ENCODE measurements around the gene CDH18. TPM values are rescaled to one million over a fixed set of nuclear protein-coding genes. Genes with fewer than 3 reads are reported as not detected.

The CDH18 gene, protein sequence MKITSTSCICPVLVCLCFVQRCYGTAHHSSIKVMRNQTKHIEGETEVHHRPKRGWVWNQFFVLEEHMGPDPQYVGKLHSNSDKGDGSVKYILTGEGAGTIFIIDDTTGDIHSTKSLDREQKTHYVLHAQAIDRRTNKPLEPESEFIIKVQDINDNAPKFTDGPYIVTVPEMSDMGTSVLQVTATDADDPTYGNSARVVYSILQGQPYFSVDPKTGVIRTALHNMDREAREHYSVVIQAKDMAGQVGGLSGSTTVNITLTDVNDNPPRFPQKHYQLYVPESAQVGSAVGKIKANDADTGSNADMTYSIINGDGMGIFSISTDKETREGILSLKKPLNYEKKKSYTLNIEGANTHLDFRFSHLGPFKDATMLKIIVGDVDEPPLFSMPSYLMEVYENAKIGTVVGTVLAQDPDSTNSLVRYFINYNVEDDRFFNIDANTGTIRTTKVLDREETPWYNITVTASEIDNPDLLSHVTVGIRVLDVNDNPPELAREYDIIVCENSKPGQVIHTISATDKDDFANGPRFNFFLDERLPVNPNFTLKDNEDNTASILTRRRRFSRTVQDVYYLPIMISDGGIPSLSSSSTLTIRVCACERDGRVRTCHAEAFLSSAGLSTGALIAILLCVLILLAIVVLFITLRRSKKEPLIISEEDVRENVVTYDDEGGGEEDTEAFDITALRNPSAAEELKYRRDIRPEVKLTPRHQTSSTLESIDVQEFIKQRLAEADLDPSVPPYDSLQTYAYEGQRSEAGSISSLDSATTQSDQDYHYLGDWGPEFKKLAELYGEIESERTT
- total RNA-seq (2012; rRNA removed): 2.4 and 2.8 TPM in 2 replicates

DNA sequence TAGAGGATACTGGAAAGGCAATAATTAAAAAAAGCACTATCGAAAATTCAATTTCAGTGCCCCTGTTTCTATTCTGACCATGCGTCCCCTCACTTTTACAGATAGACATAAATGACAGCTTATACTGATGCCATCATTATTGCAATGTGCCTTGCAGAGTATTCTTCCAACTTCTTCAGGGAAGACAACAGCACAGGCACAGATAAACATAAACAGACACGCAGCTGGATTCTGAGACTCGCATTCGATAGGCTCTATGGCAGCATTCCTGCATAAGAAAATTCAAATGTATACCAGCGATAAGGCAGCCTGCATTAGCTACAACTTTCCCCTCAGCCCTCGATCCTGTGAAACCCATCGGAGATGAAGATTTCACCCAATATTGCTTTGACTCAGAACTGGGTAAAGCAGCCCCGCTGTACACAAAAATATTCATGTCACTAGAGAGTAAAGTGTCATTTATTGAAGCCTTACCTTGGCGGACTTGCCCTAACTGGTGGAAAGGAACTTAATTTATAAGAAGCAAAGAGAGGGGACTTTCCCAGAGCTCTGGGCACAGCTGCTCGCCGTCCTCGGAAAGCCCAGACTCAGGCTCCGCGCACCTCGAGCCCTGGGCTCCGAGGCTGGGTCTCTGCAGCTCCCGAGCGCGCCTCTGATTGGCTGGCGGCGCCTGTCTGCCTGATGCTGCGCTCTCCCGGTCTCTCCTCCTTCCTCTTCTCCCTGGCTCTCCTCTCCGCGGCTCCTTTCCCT lies at the start of gene CDH18:
TSS of gene CDH18 (minus strand) at position 589 of the 750 bp plus-strand sequence. CDS start 149,214 bp downstream, outside the sequence.
- Histone ChIP-seq H3K27me3 (ENCODE audit: control insufficient read depth, insufficient read depth, low read length) (peaks cover 7% of the 10 kb centered on the region), H3K4me1 (ENCODE audit: control insufficient read depth, insufficient read depth, low read length) (no peaks in the 10 kb centered on the region), H3K9ac (ENCODE audit: low read depth, low read length) (peak within 1 kb of the TSS; percentile 39), H3K4me3 (ENCODE audit: low read length) (peak within 1 kb of the TSS; percentile 68), H3K36me3 (ENCODE audit: insufficient read depth, low read length) (no peaks in the 10 kb centered on the region), H3K9me3 (replicated peaks; ENCODE audit: low read length) (no peaks in the 10 kb centered on the region), H3K4me2 (ENCODE audit: low read length) (peak within 1 kb of the TSS; percentile 90)

DNA sequence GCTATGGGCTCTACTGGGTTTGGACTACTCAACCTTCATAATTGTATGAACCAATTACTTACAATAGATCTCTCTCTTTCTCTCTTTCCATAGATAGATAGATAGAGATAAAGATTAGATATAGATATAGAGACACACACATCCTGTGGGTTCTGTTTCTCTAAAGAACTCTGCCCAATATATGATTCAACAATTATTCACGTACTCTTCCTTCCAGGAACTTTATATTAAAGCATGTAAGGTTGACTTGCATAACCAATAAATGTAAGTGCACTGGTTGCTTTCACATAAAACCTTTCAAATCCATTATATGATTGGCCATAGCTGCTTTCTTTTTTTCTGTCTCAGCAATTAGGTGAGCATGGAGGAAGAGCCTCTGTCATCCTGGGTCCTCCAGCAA lies 46.7 kb upstream of the CDH18 start:
- Histone ChIP-seq H3K4me1 (ENCODE audit: control insufficient read depth, insufficient read depth, low read length) (no peaks in the 10 kb centered on the region), H3K36me3 (ENCODE audit: insufficient read depth, low read length) (no peaks in the 10 kb centered on the region), H3K9me3 (replicated peaks; ENCODE audit: low read length) (no peaks in the 10 kb centered on the region), H3K9ac (ENCODE audit: low read depth, low read length) (no peak overlapping the region), H3K27me3 (ENCODE audit: control insufficient read depth, insufficient read depth, low read length) (no peaks in the 10 kb centered on the region), H3K4me2 (ENCODE audit: low read length) (no peak overlapping the region), H3K4me3 (ENCODE audit: low read length) (no peak overlapping the region)

DNA sequence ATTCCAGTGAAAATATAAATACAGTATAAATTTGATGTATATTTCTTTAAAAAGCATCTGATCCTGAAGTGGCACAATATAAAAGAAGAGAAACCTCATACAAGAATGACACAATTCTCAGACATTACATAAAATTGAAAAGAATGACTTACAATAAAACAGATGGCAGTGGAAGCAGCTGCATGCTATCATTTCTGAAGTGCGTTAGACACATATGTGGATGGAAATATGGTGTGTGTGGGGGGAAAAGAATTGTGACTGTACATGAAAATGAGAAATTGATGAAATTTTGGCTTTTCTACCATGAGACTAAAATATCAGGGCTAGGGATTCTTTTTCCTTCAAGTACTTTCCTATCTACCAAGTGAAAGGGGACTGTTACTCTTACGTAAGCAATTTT lies 45.9 kb upstream of the CDH18 start:
- Histone ChIP-seq H3K9me3 (replicated peaks; ENCODE audit: low read length) (no peaks in the 10 kb centered on the region), H3K4me1 (ENCODE audit: control insufficient read depth, insufficient read depth, low read length) (no peaks in the 10 kb centered on the region), H3K4me2 (ENCODE audit: low read length) (no peak overlapping the region), H3K4me3 (ENCODE audit: low read length) (no peak overlapping the region), H3K27me3 (ENCODE audit: control insufficient read depth, insufficient read depth, low read length) (no peaks in the 10 kb centered on the region), H3K9ac (ENCODE audit: low read depth, low read length) (no peak overlapping the region), H3K36me3 (ENCODE audit: insufficient read depth, low read length) (no peaks in the 10 kb centered on the region)

DNA sequence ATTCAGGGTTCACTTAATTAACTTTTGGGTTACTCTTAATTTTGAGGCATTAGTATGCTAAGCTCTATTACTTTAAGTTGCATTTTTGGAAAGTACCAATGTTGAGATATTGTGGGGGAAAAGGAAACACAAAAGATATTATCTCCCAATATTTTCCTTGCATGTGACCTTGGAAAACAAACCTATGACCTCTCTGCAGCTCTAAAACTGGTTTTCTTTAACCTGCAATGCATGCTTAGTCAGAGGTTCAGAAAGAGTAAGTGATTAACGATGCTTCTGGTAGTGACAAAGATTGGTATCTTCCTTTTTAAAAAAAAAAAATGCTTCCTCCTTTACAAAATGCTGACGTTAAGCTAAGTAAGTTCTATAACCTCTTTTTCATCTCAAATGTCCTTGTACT lies 44.9 kb upstream of the CDH18 start:
- no peak overlapping the region for H3K4me3 ChIP-seq (ENCODE audit: low read length)
- no peaks in the 10 kb centered on the region for H3K36me3 ChIP-seq (ENCODE audit: insufficient read depth, low read length)

DNA sequence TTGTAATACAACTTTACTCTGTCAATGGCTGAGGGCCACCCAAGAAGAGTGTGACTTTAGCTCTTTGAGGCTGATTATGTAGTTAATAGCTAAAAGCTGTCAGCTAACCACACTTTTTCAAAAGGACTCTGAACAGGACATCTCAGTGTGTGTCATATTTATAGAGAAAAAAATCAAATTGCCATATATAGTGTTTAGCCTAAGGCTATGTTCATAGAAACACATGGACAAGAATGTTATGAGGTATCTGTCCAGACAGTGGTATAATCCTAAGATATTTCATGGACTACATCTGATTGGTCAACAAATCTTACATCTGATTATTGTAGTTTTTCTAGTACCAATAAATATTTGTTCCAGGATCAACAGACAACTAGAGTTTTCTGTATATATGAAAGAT lies 42.1 kb upstream of the CDH18 start:
- H3K36me3 ChIP-seq (ENCODE audit: insufficient read depth, low read length): no peaks in the 10 kb centered on the region
- no peaks in the 10 kb centered on the region for H3K27me3 ChIP-seq (ENCODE audit: control insufficient read depth, insufficient read depth, low read length)
- H3K9me3 ChIP-seq (replicated peaks; ENCODE audit: low read length): no peaks in the 10 kb centered on the region
- no peaks in the 10 kb centered on the region for H3K4me1 ChIP-seq (ENCODE audit: control insufficient read depth, insufficient read depth, low read length)
- no peak overlapping the region for H3K4me3 ChIP-seq (ENCODE audit: low read length)
- H3K4me2 ChIP-seq (ENCODE audit: low read length): no peak overlapping the region
- H3K9ac ChIP-seq (ENCODE audit: low read depth, low read length): no peak overlapping the region

More for the DNA sequence above, 44.9 kb upstream of the CDH18 start:
- H3K4me1 ChIP-seq (ENCODE audit: control insufficient read depth, insufficient read depth, low read length): no peaks in the 10 kb centered on the region
- no peaks in the 10 kb centered on the region for H3K9me3 ChIP-seq (replicated peaks; ENCODE audit: low read length)
- H3K4me2 ChIP-seq (ENCODE audit: low read length): no peak overlapping the region
- no peak overlapping the region for H3K9ac ChIP-seq (ENCODE audit: low read depth, low read length)
- H3K27me3 ChIP-seq (ENCODE audit: control insufficient read depth, insufficient read depth, low read length): no peaks in the 10 kb centered on the region

DNA sequence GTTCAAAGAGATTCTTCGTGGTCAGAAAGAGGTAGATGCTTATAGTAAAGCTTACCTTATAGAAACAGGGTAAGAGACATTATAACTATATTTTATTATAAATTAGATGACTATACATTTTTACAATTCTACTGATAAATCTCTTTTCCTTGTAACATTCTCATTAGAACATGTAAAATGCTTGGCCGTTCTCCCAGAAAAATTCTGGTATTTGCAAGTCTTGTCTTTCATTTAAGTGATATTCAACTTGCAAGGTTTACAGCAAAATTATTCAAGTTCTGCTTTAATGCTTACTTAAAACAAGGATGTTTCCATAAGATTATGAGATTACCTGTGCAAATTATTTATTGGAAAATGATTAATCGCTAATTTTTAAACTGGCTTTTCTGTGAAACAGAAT lies 41.3 kb upstream of the CDH18 start:
- no peaks in the 10 kb centered on the region for H3K27me3 ChIP-seq (ENCODE audit: control insufficient read depth, insufficient read depth, low read length)
- no peaks in the 10 kb centered on the region for H3K36me3 ChIP-seq (ENCODE audit: insufficient read depth, low read length)
- H3K4me1 ChIP-seq (ENCODE audit: control insufficient read depth, insufficient read depth, low read length): no peaks in the 10 kb centered on the region
- H3K9me3 ChIP-seq (replicated peaks; ENCODE audit: low read length): no peaks in the 10 kb centered on the region
- H3K9ac ChIP-seq (ENCODE audit: low read depth, low read length): no peak overlapping the region
- no peak overlapping the region for H3K4me2 ChIP-seq (ENCODE audit: low read length)
- no peak overlapping the region for H3K4me3 ChIP-seq (ENCODE audit: low read length)

DNA sequence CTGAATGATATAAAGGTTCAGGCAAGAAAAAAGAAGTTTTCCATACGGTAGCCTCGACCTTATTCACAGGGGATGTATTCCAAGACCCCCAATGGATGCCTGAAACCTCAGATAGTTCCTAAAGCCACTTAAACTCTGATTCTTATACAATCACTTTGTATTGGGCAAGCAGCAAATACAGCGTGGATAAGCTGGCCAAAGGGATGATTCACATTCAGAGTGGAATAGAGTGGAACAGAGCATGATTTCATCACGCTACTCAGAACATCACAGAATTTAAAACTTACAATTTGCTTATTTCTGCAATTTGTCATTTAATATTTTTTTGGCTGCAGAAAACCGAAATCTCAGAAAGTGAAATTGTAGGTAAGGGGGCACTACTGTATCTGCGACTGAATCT lies 40.5 kb upstream of the CDH18 start:
- no peak overlapping the region for H3K4me3 ChIP-seq (ENCODE audit: low read length)
- no peaks in the 10 kb centered on the region for H3K27me3 ChIP-seq (ENCODE audit: control insufficient read depth, insufficient read depth, low read length)
- H3K36me3 ChIP-seq (ENCODE audit: insufficient read depth, low read length): no peaks in the 10 kb centered on the region
- no peak overlapping the region for H3K4me2 ChIP-seq (ENCODE audit: low read length)
- no peak overlapping the region for H3K9ac ChIP-seq (ENCODE audit: low read depth, low read length)
- H3K9me3 ChIP-seq (replicated peaks; ENCODE audit: low read length): no peaks in the 10 kb centered on the region
- H3K4me1 ChIP-seq (ENCODE audit: control insufficient read depth, insufficient read depth, low read length): no peaks in the 10 kb centered on the region

DNA sequence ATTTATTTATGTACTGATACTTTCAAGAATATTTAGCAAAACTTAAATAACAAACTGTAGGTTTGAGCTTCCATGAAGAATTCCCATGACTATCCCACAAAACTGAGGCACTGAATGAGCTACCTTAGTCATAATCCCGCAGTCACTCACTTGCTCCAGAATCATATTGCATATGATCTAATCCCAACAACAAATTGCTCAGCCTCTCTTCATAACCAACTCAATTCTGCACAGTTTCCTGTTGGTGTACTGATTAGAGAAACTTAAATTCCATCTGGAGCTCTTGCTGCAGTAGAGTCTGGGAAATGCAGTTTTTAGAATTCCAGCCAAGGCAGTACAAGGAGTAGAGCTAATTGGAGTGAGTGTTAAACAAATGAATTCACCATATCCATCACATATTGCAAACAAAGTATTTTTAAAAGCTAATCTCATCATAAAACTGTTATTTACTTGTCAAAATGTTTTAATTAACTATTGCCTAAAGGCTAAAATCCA lies 35.7 kb upstream of the CDH18 start:
- no peaks in the 10 kb centered on the region for H3K27me3 ChIP-seq (ENCODE audit: control insufficient read depth, insufficient read depth, low read length)
- no peak overlapping the region for H3K4me3 ChIP-seq (ENCODE audit: low read length)
- no peaks in the 10 kb centered on the region for H3K4me1 ChIP-seq (ENCODE audit: control insufficient read depth, insufficient read depth, low read length)
- H3K36me3 ChIP-seq (ENCODE audit: insufficient read depth, low read length): no peaks in the 10 kb centered on the region
- H3K9me3 ChIP-seq (replicated peaks; ENCODE audit: low read length): no peaks in the 10 kb centered on the region
- no peak overlapping the region for H3K4me2 ChIP-seq (ENCODE audit: low read length)
- H3K9ac ChIP-seq (ENCODE audit: low read depth, low read length): no peak overlapping the region

DNA sequence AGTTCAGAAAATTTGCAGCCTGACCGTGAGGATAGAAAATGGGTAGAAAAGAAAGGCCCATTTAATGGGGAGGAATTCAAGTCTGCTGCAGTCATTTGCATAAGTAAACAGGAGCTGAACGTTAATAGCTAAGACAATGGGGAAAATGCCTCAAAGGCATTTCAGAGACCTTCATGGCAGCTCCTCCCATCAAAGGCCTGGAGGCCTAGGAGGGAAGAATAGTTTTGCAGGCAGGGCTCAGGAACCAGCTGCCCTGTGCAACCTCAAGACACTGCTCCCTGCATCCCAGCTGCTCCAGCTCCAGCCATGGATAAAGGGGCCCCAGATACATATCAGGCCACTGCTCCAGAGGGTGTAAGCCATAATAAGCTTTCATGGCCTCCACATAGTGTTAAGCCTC lies 32.2 kb upstream of the CDH18 start:
- no peaks in the 10 kb centered on the region for H3K9me3 ChIP-seq (replicated peaks; ENCODE audit: low read length)
- no peaks in the 10 kb centered on the region for H3K36me3 ChIP-seq (ENCODE audit: insufficient read depth, low read length)

DNA sequence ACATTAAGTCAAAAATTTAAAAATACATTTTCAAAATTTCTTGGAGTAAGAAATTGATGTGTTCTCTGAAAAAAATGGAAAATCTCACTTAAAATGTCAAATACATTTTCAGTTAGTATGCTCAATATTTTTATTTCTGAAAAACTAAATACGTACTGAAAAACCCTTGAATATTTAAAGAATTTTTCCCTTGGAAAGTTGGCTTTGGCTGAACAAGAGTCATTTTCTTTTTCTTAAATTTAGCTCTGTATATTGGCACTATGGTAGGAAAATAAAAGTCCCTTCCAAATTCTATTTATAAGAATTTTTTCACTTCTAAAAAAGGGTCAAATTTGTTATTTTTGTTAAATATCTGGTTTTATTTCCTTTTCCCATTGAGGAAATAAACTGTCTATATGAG lies 29.0 kb upstream of the CDH18 start:
- Histone ChIP-seq H3K4me3 (ENCODE audit: low read length) (no peak overlapping the region), H3K36me3 (ENCODE audit: insufficient read depth, low read length) (no peaks in the 10 kb centered on the region), H3K4me2 (ENCODE audit: low read length) (no peak overlapping the region), H3K9me3 (replicated peaks; ENCODE audit: low read length) (no peaks in the 10 kb centered on the region), H3K4me1 (ENCODE audit: control insufficient read depth, insufficient read depth, low read length) (no peaks in the 10 kb centered on the region), H3K9ac (ENCODE audit: low read depth, low read length) (no peak overlapping the region), H3K27me3 (ENCODE audit: control insufficient read depth, insufficient read depth, low read length) (no peaks in the 10 kb centered on the region)

More for the DNA sequence above, 32.2 kb upstream of the CDH18 start:
- no peaks in the 10 kb centered on the region for H3K4me1 ChIP-seq (ENCODE audit: control insufficient read depth, insufficient read depth, low read length)
- H3K9ac ChIP-seq (ENCODE audit: low read depth, low read length): no peak overlapping the region
- H3K4me2 ChIP-seq (ENCODE audit: low read length): no peak overlapping the region
- no peaks in the 10 kb centered on the region for H3K27me3 ChIP-seq (ENCODE audit: control insufficient read depth, insufficient read depth, low read length)
- H3K4me3 ChIP-seq (ENCODE audit: low read length): no peak overlapping the region

DNA sequence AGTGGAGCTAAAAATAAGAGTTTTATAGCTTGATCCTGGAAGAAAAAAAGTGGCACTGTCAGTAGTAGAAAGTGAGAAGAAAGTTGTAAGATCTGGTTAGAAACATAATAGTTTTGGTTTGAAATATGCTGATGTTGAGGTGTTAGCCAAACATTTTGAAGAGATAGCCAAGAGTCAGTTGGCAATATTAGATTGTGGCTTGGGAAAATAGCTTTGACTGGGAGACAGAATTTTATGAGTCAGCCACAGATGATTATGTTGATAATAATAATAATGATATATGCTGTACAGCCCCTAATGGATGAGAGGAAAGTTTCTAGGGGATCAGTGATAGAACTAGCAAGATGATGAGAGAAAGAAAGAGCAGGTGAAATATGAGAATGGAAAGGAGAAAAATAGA lies 12.4 kb upstream of the CDH18 start:
- H3K4me2 ChIP-seq (ENCODE audit: low read length): no peak overlapping the region
- H3K4me3 ChIP-seq (ENCODE audit: low read length): no peak overlapping the region
- no peaks in the 10 kb centered on the region for H3K9me3 ChIP-seq (replicated peaks; ENCODE audit: low read length)
- H3K27me3 ChIP-seq (ENCODE audit: control insufficient read depth, insufficient read depth, low read length): no peaks in the 10 kb centered on the region
- H3K9ac ChIP-seq (ENCODE audit: low read depth, low read length): no peak overlapping the region
- H3K4me1 ChIP-seq (ENCODE audit: control insufficient read depth, insufficient read depth, low read length): no peaks in the 10 kb centered on the region
- no peaks in the 10 kb centered on the region for H3K36me3 ChIP-seq (ENCODE audit: insufficient read depth, low read length)

Measured in skeletal muscle satellite cell (primary cell).